ENCODE data around the gene UNC5A. TPM values are rescaled to one million over a fixed set of nuclear protein-coding genes. Genes with fewer than 3 reads are reported as not detected.

UNC5A gene
- total RNA-seq, 1 donor from 2014 or later = 2.8 TPM

GRCh38 chr5:176823869-176824412, 13.6 kb downstream of the UNC5A start:
- no peak for DNase-seq (ENCODE audit: low spot score, unreplicated experiment)
- Mint-ChIP-seq H3K36me3 (ENCODE audit: insufficient read depth) (no peaks in the 10 kb centered on the region), H3K4me3 (ENCODE audit: low read depth) (no peak overlapping the region)

GRCh38 chr5:176824604-176825003, 14.2 kb downstream of the UNC5A start:
- Mint-ChIP-seq H3K4me1 (ENCODE audit: low read depth) (peaks cover 7% of the 10 kb centered on the region), H3K9me3 (ENCODE audit: low read depth) (no peaks in the 10 kb centered on the region), H3K27me3 (peaks cover 36% of the 10 kb centered on the region), H3K4me3 (ENCODE audit: low read depth) (no peak overlapping the region), H3K27ac (no peak overlapping the region), H3K36me3 (ENCODE audit: insufficient read depth) (no peaks in the 10 kb centered on the region)
- DNase-seq (ENCODE audit: low spot score, unreplicated experiment) = no peak
- TF ChIP-seq CTCF (IDR thresholded peaks at IDR 0.05; ENCODE audit: unreplicated experiment) = no peak

More at GRCh38 chr5:176823869-176824412, 13.6 kb downstream of the UNC5A start:
- Mint-ChIP-seq H3K27me3 (peaks cover 41% of the 10 kb centered on the region), H3K9me3 (ENCODE audit: low read depth) (no peaks in the 10 kb centered on the region), H3K4me1 (ENCODE audit: low read depth) (peaks cover 7% of the 10 kb centered on the region), H3K27ac (no peak overlapping the region)
- no peak for TF ChIP-seq CTCF (IDR thresholded peaks at IDR 0.05; ENCODE audit: unreplicated experiment)

- Mint-ChIP-seq H3K4me3 (ENCODE audit: low read depth) (no peak overlapping the region), H3K4me1 (ENCODE audit: low read depth) (peaks cover 7% of the 10 kb centered on the region), H3K27ac (no peak overlapping the region), H3K36me3 (ENCODE audit: insufficient read depth) (no peaks in the 10 kb centered on the region), H3K9me3 (ENCODE audit: low read depth) (no peaks in the 10 kb centered on the region), H3K27me3 (peaks cover 35% of the 10 kb centered on the region)
- no peak for DNase-seq (ENCODE audit: low spot score, unreplicated experiment)
- no peak for TF ChIP-seq CTCF (IDR thresholded peaks at IDR 0.05; ENCODE audit: unreplicated experiment)
Measured at GRCh38 chr5:176825234-176825633, 14.9 kb downstream of the UNC5A start.

- TF ChIP-seq CTCF (IDR thresholded peaks at IDR 0.05; ENCODE audit: unreplicated experiment) = no peak
- Mint-ChIP-seq H3K27ac (peak overlapping the region; percentile 33), H3K27me3 (peaks cover 28% of the 10 kb centered on the region)
Measured at GRCh38 chr5:176825957-176826356, 15.6 kb downstream of the UNC5A start.

DNA sequence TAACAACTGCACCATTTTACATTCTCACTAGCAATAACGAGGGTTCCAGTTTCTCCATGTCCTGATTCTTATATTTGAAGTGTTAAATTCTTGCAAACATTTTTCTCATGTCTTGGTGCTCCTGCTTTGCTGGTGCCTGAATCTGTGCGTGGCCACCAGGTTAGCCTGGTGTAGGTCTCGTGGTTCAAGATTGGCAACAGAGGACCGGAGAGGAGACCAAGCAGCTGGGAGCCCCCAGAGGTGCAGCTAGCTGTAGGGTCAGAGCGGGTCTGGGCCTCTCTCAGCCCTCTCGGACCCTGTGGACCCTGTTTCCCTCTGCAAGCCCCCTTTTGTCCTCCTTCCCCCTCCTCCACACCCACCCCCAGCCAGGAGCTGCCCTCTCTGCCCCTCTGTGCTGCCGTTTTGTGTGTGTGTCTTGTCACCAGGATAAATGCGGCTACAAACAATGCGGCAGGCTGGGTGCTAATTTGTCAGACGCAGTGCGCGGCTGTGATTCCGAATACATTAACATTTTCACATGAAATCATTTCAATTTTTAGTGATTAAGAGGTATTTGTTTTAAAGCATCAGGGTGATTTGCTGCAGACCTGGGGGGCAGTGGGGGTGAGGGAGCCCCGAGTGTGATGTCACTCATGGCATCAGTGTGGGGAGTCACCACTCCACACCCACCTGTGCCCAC, 17.5 kb downstream of the UNC5A start:
- TF ChIP-seq CTCF (IDR thresholded peaks at IDR 0.05; ENCODE audit: unreplicated experiment) = no peak
- DNase-seq (ENCODE audit: low spot score, unreplicated experiment) = no peak
- H3K27me3 Mint-ChIP-seq = peaks cover 22% of the 10 kb centered on the region
- no peaks in the 10 kb centered on the region for H3K36me3 Mint-ChIP-seq (ENCODE audit: insufficient read depth)
- no peak overlapping the region for H3K27ac Mint-ChIP-seq
- no peaks in the 10 kb centered on the region for H3K4me1 Mint-ChIP-seq (ENCODE audit: low read depth)
- no peaks in the 10 kb centered on the region for H3K9me3 Mint-ChIP-seq (ENCODE audit: low read depth)
- no peak overlapping the region for H3K4me3 Mint-ChIP-seq (ENCODE audit: low read depth)

More at GRCh38 chr5:176825957-176826356, 15.6 kb downstream of the UNC5A start:
- Mint-ChIP-seq H3K4me3 (ENCODE audit: low read depth) (no peak overlapping the region), H3K9me3 (ENCODE audit: low read depth) (no peaks in the 10 kb centered on the region), H3K36me3 (ENCODE audit: insufficient read depth) (no peaks in the 10 kb centered on the region), H3K4me1 (ENCODE audit: low read depth) (peaks cover 7% of the 10 kb centered on the region)
- no peak for DNase-seq (ENCODE audit: low spot score, unreplicated experiment)

Data from progenitor cell of endocrine pancreas (in vitro differentiated cells).